GM12801 (cell line): ENCODE results near the gene OR2T8.

Experiments
- TF ChIP-seq, protein P1 (sequence below): IDR thresholded peaks from one replicate; pipeline ENCODE4 v1.5.1; 2011; ENCODE audit warnings: control low read depth; ENCODE audit not compliant: insufficient read length; ENCODE audit errors: extremely low read depth

OR2T8 gene, protein sequence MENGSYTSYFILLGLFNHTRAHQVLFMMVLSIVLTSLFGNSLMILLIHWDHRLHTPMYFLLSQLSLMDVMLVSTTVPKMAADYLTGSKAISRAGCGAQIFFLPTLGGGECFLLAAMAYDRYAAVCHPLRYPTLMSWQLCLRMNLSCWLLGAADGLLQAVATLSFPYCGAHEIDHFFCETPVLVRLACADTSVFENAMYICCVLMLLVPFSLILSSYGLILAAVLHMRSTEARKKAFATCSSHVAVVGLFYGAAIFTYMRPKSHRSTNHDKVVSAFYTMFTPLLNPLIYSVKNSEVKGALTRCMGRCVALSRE

DNA sequence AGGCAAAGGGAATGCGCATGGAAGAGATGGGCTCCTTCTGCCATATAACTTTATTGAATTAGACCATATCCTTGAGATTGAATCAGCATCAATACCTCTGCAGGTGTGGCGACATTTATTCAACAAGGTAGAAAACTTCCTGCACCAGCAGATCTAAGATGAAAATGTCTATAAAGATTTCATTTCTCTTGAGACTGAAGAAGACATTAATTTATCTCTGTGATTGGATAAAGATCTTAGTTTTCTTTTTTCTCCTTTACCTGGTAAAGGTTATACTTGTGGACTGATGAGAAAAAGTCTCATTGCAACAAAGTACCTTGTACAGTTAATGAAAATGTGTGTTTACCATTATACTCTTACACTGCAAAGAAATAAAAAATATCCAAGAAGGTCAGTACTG is at the start of gene OR2T8:
Gene OR2T8 (plus strand): TSS at position 301 of the 400 bp plus-strand sequence. CDS start 766 bp downstream, outside the sequence.
- TF ChIP-seq, protein P1, sequence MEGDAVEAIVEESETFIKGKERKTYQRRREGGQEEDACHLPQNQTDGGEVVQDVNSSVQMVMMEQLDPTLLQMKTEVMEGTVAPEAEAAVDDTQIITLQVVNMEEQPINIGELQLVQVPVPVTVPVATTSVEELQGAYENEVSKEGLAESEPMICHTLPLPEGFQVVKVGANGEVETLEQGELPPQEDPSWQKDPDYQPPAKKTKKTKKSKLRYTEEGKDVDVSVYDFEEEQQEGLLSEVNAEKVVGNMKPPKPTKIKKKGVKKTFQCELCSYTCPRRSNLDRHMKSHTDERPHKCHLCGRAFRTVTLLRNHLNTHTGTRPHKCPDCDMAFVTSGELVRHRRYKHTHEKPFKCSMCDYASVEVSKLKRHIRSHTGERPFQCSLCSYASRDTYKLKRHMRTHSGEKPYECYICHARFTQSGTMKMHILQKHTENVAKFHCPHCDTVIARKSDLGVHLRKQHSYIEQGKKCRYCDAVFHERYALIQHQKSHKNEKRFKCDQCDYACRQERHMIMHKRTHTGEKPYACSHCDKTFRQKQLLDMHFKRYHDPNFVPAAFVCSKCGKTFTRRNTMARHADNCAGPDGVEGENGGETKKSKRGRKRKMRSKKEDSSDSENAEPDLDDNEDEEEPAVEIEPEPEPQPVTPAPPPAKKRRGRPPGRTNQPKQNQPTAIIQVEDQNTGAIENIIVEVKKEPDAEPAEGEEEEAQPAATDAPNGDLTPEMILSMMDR: no peak

DNA sequence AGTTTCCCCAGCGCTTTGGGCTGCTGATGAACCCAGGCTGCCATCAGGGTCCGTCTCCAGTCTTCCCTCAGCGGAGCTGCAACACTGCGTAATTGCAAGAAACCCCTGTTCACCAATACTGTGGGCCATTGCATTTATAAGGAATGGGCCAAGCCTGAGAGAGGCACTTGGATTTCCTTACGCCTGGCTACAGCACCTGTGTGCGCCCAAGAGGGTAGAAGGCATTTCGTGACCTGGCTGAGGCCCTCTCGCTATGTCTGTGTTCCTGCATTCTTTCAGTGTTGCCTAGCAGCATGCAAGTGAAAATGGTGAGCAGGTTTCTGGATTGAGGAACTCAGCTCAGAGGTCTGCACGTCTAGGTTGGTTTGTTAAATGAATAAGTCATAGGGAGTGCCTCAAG is 36.7 kb upstream of the OR2T8 start:
- TF ChIP-seq, protein P1: no peak

DNA sequence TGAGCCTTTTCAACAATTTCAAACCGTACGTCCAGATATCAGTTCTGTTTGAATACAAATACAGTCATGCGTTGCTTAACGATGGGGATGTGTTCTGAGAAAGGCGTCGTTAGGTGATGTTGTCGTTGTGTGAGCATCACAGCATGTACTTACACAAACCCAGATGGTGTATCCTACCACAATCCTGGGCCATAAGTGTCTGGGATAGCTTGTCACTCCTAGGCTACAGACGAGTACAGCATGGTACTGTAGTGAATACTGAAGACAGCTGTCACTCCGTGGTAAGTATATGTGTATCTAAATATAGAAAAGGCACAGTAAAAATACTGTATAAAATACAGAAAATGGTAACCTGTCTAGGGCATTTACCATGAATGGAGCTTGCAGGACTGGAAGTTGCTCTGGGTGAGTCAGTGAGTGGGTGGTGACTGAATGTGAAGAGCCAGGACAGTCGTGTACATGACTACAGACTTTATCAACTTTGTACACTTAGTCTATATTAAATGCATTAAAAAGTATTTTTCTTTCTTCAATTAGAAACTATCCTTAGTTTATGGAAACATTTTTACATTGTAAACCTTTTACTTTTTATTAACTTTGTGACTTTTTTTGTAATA is 35.1 kb upstream of the OR2T8 start:
- TF ChIP-seq, protein P1: no peak

DNA sequence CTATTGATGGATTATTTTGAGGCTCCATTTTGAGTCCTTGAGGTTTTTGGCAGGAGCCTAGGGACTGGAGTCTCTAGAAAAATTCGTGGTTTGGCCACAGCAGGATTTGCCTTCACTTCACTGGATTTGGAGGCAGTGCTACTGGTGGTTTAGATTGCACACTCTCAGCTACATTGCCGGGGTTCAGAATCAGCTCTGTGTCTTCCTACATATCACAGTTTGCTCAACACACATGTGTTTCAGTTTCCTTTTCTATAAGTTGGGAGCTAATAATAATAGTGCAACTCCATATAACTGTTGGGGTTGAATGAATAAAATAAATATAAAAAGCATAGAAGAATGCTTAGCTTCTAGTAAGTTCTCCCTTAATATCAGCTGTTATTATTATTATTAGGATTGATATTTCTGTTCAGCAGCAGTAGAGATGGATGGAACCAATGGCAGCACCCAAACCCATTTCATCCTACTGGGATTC is 24.9 kb upstream of the OR2T8 start, which contains the start of gene OR2W3:
Gene OR2W3 (plus strand): TSS at position 425 of the 475 bp plus-strand sequence. CDS start 0 bp downstream, at position 425.
- TF ChIP-seq, protein P1: no peak

DNA sequence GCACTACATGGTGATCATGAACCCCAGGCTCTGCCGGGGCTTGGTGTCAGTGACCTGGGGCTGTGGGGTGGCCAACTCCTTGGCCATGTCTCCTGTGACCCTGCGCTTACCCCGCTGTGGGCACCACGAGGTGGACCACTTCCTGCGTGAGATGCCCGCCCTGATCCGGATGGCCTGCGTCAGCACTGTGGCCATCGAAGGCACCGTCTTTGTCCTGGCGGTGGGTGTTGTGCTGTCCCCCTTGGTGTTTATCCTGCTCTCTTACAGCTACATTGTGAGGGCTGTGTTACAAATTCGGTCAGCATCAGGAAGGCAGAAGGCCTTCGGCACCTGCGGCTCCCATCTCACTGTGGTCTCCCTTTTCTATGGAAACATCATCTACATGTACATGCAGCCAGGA is 24.1 kb upstream of the OR2T8 start:
- TF ChIP-seq, protein P1: no peak

DNA sequence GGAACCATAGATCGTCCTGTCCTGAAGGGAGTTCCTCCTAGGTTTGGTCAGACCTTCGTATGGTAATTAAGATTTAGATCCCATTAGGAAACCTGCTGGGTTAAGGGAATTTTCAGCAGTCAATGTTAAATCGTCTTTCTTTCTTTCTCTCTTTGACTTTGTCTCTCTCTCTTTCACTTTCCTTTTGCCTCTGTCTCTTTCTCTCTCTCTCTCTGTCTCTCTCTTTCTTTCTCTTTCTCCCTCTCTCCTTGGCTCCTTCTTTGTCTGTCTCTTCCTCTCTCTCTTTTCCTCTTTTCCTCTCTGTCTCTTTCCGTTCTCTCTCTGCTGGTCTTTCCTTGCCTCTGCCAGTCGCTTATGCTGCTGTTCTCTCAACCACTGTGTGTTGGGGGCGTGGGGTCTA is 15.9 kb upstream of the OR2T8 start:
- TF ChIP-seq, protein P1: no peak

DNA sequence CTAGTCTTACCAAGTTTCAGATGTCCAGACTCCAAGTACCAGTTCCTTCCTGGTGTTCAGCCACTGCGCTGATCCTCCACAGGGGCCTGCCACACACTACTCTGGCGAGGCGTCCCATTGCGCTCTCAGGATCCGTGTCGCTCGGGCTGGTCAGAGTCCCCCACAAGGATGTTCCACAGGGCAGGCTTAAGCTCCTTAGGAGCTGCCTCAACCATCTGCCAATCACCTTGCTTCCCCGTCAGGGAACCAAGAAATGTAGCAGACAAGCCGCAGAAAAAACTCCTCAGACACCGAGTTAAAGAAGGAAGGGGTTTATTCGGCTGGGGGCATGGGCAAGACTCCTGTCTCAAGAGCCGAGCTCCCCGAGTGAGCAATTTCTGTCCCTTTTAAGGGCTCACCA is 14.9 kb upstream of the OR2T8 start:
- TF ChIP-seq, protein P1: no peak
